ENCODE results near the gene S100A6.
"Not testable (repeated sequence)": the region's sequence is repeated elsewhere in the genome, so short reads cannot be mapped to it uniquely, and the experiment has no call there.

DNA sequence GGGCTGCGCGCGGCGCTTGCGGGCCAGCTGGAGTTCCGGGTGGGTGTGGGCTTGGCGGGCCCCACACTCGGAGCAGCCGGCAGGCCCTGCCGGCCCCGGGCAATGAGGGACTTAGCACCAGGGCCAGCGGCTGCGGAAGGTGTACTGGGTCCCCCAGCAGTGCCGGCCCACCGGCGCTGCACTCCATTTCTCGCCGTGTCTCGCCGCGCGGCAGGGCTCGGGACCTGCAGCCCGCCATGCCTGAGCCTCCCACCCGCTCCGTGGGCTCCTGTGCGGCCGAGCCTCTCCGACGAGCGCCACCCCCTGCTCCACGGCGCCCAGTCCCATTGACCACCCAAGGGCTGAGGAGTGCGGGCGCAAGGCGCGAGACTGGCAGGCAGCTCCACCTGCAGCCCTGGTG, 14.0 kb downstream of the S100A6 start:
- TF ChIP-seq, protein P1, sequence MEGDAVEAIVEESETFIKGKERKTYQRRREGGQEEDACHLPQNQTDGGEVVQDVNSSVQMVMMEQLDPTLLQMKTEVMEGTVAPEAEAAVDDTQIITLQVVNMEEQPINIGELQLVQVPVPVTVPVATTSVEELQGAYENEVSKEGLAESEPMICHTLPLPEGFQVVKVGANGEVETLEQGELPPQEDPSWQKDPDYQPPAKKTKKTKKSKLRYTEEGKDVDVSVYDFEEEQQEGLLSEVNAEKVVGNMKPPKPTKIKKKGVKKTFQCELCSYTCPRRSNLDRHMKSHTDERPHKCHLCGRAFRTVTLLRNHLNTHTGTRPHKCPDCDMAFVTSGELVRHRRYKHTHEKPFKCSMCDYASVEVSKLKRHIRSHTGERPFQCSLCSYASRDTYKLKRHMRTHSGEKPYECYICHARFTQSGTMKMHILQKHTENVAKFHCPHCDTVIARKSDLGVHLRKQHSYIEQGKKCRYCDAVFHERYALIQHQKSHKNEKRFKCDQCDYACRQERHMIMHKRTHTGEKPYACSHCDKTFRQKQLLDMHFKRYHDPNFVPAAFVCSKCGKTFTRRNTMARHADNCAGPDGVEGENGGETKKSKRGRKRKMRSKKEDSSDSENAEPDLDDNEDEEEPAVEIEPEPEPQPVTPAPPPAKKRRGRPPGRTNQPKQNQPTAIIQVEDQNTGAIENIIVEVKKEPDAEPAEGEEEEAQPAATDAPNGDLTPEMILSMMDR (IDR thresholded peaks at IDR 0.05; ENCODE audit: poor library complexity, severe bottlenecking), result not testable (repeated sequence)
- not testable (repeated sequence) for TF ChIP-seq TAF1 (IDR thresholded peaks at IDR 0.05; ENCODE audit: low read depth); EZH2 (IDR thresholded peaks at IDR 0.05; ENCODE audit: borderline replicate concordance, insufficient read depth, low read length, poor library complexity, severe bottlenecking); EP300 (conservative IDR thresholded peaks at IDR 0.05; ENCODE audit: poor library complexity, severe bottlenecking); POLR2AphosphoS5 (IDR thresholded peaks at IDR 0.05); MXI1 (conservative IDR thresholded peaks at IDR 0.05; ENCODE audit: poor library complexity, severe bottlenecking)

Measured in neural cell (in vitro differentiated cells).